ENCODE measurements around the gene GCSH.

DNA sequence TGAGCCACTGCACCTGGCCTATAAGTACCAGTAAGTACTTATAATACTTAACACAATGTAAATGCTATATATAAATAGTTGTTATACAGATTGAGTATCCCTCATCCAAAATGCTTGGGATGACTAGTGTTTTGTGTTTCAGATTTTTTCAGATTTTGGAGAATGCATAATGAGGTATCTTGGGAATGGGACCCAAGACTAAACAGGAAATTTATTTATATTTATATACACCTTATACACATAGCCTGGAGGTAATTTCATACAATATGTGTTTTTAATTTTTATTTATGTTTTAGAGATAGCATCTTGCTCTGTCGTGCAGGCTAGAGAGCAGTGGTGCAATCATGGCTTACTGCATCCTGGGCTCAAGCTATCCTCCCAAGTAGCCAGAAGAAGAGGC is 9.8 kb upstream of the GCSH start:
- TF ChIP-seq, protein P1, sequence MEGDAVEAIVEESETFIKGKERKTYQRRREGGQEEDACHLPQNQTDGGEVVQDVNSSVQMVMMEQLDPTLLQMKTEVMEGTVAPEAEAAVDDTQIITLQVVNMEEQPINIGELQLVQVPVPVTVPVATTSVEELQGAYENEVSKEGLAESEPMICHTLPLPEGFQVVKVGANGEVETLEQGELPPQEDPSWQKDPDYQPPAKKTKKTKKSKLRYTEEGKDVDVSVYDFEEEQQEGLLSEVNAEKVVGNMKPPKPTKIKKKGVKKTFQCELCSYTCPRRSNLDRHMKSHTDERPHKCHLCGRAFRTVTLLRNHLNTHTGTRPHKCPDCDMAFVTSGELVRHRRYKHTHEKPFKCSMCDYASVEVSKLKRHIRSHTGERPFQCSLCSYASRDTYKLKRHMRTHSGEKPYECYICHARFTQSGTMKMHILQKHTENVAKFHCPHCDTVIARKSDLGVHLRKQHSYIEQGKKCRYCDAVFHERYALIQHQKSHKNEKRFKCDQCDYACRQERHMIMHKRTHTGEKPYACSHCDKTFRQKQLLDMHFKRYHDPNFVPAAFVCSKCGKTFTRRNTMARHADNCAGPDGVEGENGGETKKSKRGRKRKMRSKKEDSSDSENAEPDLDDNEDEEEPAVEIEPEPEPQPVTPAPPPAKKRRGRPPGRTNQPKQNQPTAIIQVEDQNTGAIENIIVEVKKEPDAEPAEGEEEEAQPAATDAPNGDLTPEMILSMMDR (IDR thresholded peaks at IDR 0.05): no peak
- no peak for TF ChIP-seq POLR2A (IDR thresholded peaks at IDR 0.05)
